Fibroblast of mammary gland (primary cell): ENCODE results near the gene CUBN.

Experiments
- DNase-seq: peaks from one replicate; pipeline ENCODE4 v3.0.0-alpha.2; 2010; ENCODE audit warnings: low read depth
- H3K4me3 ChIP-seq: 2 replicates; pipeline ENCODE4 v1.5.1; 2011; ENCODE audit warnings: low read depth, mild to moderate bottlenecking, low read length, moderate library complexity; ENCODE audit not compliant: control insufficient read depth
- TF ChIP-seq, protein P1 (sequence below): conservative IDR thresholded peaks from 2 replicates; pipeline ENCODE4 v1.5.1; 2011; ENCODE audit warnings: low read depth, low read length, inconsistent platforms; ENCODE audit not compliant: control insufficient read depth, insufficient read depth

The CUBN gene

DNA sequence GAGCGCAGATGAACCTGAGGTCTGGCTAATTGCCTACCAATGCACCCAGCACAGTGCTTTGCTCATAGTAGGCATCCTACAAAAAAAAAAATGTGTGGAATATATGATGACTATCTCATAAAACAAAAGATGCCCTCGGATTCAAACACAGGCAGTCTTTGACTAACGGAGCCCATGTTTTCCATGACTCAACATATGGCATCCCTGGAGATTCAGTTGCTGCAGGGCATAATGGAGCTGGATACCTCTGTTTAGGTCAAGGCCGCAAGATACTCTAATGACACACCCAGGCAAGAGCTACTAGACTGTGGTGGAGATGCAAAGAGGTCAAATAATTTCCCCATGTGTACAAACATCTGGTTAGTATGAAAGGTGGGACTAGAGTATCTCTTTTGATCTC is 16.3 kb downstream of the CUBN start:
- no peak overlapping the region for H3K4me3 ChIP-seq
- peak; percentile 11 for DNase-seq
- TF ChIP-seq, protein P1, sequence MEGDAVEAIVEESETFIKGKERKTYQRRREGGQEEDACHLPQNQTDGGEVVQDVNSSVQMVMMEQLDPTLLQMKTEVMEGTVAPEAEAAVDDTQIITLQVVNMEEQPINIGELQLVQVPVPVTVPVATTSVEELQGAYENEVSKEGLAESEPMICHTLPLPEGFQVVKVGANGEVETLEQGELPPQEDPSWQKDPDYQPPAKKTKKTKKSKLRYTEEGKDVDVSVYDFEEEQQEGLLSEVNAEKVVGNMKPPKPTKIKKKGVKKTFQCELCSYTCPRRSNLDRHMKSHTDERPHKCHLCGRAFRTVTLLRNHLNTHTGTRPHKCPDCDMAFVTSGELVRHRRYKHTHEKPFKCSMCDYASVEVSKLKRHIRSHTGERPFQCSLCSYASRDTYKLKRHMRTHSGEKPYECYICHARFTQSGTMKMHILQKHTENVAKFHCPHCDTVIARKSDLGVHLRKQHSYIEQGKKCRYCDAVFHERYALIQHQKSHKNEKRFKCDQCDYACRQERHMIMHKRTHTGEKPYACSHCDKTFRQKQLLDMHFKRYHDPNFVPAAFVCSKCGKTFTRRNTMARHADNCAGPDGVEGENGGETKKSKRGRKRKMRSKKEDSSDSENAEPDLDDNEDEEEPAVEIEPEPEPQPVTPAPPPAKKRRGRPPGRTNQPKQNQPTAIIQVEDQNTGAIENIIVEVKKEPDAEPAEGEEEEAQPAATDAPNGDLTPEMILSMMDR = no peak

DNA sequence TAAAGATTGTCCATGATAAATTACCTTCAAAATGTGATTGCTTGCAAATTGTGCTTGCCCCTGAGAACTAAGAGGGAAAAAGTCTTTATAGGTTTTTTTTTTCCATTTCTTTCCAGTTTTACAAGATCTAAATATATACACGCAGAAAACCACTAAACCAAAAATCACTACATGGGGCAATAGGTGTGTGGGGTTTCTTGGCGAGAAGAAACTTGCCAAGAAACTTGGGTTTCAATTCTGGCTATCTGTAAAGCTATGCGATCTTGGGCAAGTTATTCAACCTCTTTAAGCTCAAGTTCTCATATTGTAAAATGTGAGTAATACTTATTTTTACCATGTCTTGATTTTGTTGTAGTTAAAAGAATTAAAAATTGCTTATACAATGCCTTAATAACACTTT is 17.0 kb downstream of the CUBN start:
- TF ChIP-seq, protein P1 = no peak
- H3K4me3 ChIP-seq = no peak overlapping the region
- DNase-seq = no peak

DNA sequence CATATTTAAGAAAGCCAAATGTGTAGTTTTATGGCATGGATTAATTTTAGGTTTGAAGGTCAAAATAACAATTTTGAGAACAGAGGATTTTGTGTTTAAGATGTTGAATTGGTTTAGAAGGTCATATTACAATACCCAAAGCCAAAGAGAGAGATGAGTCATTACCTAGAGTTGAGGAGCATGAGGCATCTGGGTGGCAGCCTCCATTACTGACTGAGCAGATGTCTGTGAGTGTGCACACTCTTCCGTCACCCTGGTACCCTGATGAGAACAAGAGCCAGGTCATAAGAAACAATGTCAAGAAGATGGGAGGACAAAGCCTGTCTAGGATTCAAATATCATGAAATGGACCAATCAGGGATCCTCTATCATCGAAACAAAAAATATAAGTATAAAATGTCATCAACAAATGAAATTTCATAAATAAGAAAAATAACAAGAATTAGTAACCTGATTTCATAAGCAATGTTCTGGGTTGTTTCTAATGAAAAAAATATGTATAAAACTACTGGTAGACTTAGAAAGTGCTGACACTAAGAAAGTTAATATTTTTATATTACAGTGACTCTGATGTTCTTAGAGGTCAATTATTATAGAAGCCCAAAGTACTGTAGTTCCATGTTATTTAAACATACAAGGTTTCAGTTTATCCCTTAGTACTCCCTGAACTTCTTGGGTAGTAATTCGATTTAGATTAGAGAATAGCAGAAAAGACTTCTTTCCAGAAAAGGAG is 20.0 kb downstream of the CUBN start:
- TF ChIP-seq, protein P1 = no peak
- H3K4me3 ChIP-seq = no peak overlapping the region
- peak; percentile 93 for DNase-seq

DNA sequence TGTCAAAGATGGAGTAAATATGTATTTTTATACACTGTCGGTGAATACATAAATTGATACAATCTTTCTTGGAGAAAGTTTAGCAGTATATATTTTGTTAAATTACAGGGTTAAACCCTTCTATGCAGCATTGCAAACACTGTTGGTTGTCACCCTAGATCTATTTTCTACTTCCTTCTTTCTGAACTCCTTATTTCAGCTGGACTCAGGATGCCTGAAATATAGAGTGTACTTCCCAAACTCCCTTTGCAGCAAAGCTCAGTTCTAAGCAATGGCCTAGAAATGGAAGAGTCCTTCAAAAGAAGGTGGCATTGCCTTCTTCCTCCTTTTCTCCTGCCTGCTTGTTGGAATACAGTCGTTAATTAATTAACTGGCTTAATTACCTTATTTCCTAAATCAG is 20.6 kb downstream of the CUBN start:
- TF ChIP-seq, protein P1 = no peak
- no peak overlapping the region for H3K4me3 ChIP-seq
- no peak for DNase-seq

DNA sequence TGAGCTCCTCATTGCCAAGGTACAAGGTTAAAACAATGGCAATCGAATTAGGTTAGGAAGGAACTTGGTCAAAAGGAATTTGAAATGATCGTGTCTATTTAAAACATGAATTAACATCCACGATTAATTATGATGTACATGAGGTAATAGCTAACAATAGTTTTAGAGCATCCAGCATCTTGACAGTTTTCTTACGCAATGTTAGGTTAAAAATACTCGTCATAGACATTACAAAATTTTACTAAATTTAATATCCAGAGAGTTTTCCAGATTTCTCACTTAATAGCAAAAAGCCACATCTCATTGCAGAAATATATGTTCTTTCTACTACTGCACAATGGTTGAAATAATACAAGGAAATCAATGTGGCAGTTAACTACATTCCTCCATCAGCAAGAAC is 22.6 kb downstream of the CUBN start:
- DNase-seq = no peak
- TF ChIP-seq, protein P1 = no peak
- no peak overlapping the region for H3K4me3 ChIP-seq

DNA sequence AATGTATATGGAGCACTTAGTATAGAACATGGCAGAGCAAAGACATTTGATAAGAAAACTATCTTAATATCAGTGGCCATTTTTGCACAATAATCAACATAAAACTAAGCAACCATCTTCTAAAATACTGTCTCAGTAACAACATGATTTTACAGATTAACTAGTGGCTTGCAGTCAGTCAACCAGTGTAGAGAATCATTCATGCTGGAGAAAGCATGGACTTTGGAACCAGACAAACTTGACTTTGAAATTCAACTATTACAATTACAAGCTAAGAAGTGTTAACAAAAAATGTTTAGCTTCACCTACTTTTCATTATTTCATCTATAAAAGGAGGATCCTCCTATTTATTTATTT is 27.7 kb downstream of the CUBN start:
- no peak for DNase-seq
- no peak overlapping the region for H3K4me3 ChIP-seq
- TF ChIP-seq, protein P1 = no peak

DNA sequence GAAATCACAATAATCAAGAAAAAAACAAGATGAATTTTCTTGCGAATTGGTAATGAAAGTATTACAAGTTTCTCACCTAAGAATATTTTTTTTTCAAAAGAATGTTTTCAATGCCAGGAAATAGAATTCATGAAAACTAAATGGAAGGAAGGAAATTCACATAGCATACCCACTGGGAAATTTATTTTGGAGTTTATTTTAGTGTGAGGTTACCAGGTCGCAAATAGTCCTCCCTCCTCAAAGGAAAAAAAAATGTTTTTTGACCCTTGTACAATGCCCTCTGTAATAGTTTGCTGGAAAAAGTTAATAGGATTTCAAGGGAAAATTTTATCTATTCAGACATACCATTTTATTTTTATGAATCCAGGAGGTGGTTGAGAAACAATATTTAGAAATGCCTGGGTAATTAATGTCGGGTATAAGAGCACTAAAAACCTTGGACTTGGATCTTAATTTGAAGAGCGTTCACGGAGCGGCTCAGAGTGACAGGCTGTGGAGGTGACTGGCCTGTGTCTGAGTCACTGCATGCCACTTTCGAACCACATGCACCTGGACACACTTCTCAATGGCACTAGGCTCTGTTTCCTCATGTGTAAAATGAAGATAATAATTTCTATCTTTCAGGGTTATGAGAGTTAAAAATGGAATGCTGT is 28.2 kb downstream of the CUBN start:
- TF ChIP-seq, protein P1 = no peak
- H3K4me3 ChIP-seq = no peak overlapping the region
- DNase-seq = no peak
